MM.1S (cell line): ENCODE measurements around the gene RRAGD.

ENCODE experiments used
- CTCF ChIP-seq: fragments of 300-600 bp; sonication (generic); IDR thresholded peaks from 2 replicates; pipeline ENCODE4 v1.5.1; 2016; ENCODE audit warnings: antibody characterized with exemption, low read length, mixed read lengths
- EZH2 ChIP-seq: fragments of 300-600 bp; sonication (generic); optimal IDR thresholded peaks from 2 replicates; pipeline ENCODE3; 2017; ENCODE audit warnings: low read depth, mild to moderate bottlenecking, antibody characterized with exemption, low read length, mixed read lengths
- EZH2phosphoT487 ChIP-seq: fragments of 300-600 bp; sonication (generic); IDR thresholded peaks from 2 replicates; pipeline ENCODE4 v1.6.1; 2018; ENCODE audit warnings: antibody characterized with exemption, low read length

- no peak for TF ChIP-seq CTCF
- TF ChIP-seq EZH2, result no peak
- TF ChIP-seq EZH2phosphoT487, result no peak
Observed at GRCh38 chr6:89404512-89404911, 7.6 kb downstream of the RRAGD start.
